ENCODE results near the gene BCKDHB.

Gene BCKDHB

GRCh38 chr6:80165819-80166218 is 59.3 kb downstream of the BCKDHB start:
- H3K27ac ChIP-seq, result peak overlapping the region; percentile 67; the same call in 1 of the 2 replicates
- H3K79me2 ChIP-seq (ENCODE audit: insufficient read depth, low read depth), result no peaks in the 10 kb centered on the region
- H4K20me1 ChIP-seq (ENCODE audit: insufficient read depth), result no peaks in the 10 kb centered on the region
- H3K9ac ChIP-seq, result peak overlapping the region; percentile 50; the same call in 1 of the 2 replicates
- H3K4me1 ChIP-seq (ENCODE audit: low read depth, poor library complexity, severe bottlenecking), result peaks cover 22% of the 10 kb centered on the region
- H3K27me3 ChIP-seq (ENCODE audit: insufficient read depth, low read depth), result no peaks in the 10 kb centered on the region
- H3K4me3 ChIP-seq (IDR thresholded peaks at IDR 0.05; ENCODE audit: insufficient read depth, low read depth, low read length), result no peak overlapping the region
- no peak for TF ChIP-seq CTCF (conservative IDR thresholded peaks at IDR 0.05; ENCODE audit: low read depth, low read length)
- no peak overlapping the region for H2AFZ ChIP-seq (ENCODE audit: low read depth)
- peak overlapping the region; percentile 76; the same call in 1 of the 2 replicates for H3K4me2 ChIP-seq
- no peaks in the 10 kb centered on the region for H3K36me3 ChIP-seq (ENCODE audit: insufficient read depth)

- H2AFZ ChIP-seq (ENCODE audit: low read depth), result no peak overlapping the region
- H3K79me2 ChIP-seq (ENCODE audit: insufficient read depth, low read depth), result no peaks in the 10 kb centered on the region
- H3K4me1 ChIP-seq (ENCODE audit: low read depth, poor library complexity, severe bottlenecking), result peaks cover 16% of the 10 kb centered on the region
- H3K4me2 ChIP-seq, result no peak overlapping the region
- no peak overlapping the region for H3K9ac ChIP-seq
- no peak overlapping the region for H3K4me3 ChIP-seq (IDR thresholded peaks at IDR 0.05; ENCODE audit: insufficient read depth, low read depth, low read length)
- no peak overlapping the region for H3K27ac ChIP-seq
- TF ChIP-seq CTCF (conservative IDR thresholded peaks at IDR 0.05; ENCODE audit: low read depth, low read length), result no peak
- H4K20me1 ChIP-seq (ENCODE audit: insufficient read depth), result no peaks in the 10 kb centered on the region
- no peaks in the 10 kb centered on the region for H3K27me3 ChIP-seq (ENCODE audit: insufficient read depth, low read depth)
- no peaks in the 10 kb centered on the region for H3K36me3 ChIP-seq (ENCODE audit: insufficient read depth)
These were observed 64.0 kb downstream of the BCKDHB start for GRCh38 chr6:80170433-80170832.

- Histone ChIP-seq H3K9ac (no peak overlapping the region), H4K20me1 (ENCODE audit: insufficient read depth) (no peaks in the 10 kb centered on the region), H2AFZ (ENCODE audit: low read depth) (no peak overlapping the region), H3K4me2 (no peak overlapping the region), H3K27me3 (ENCODE audit: insufficient read depth, low read depth) (no peaks in the 10 kb centered on the region), H3K27ac (no peak overlapping the region), H3K4me1 (ENCODE audit: low read depth, poor library complexity, severe bottlenecking) (peaks cover 7% of the 10 kb centered on the region), H3K79me2 (ENCODE audit: insufficient read depth, low read depth) (no peaks in the 10 kb centered on the region), H3K4me3 (IDR thresholded peaks at IDR 0.05; ENCODE audit: insufficient read depth, low read depth, low read length) (no peak overlapping the region), H3K36me3 (ENCODE audit: insufficient read depth) (no peaks in the 10 kb centered on the region)
- no peak for TF ChIP-seq CTCF (conservative IDR thresholded peaks at IDR 0.05; ENCODE audit: low read depth, low read length)
These were observed 66.9 kb downstream of the BCKDHB start for GRCh38 chr6:80173411-80173810.

- Histone ChIP-seq H3K36me3 (ENCODE audit: insufficient read depth) (no peaks in the 10 kb centered on the region), H4K20me1 (ENCODE audit: insufficient read depth) (no peaks in the 10 kb centered on the region), H3K4me3 (IDR thresholded peaks at IDR 0.05; ENCODE audit: insufficient read depth, low read depth, low read length) (no peak overlapping the region), H3K79me2 (ENCODE audit: insufficient read depth, low read depth) (no peaks in the 10 kb centered on the region), H2AFZ (ENCODE audit: low read depth) (no peak overlapping the region), H3K4me2 (no peak overlapping the region), H3K4me1 (ENCODE audit: low read depth, poor library complexity, severe bottlenecking) (peaks cover 12% of the 10 kb centered on the region), H3K27me3 (ENCODE audit: insufficient read depth, low read depth) (no peaks in the 10 kb centered on the region), H3K9ac (no peak overlapping the region), H3K27ac (no peak overlapping the region)
- no peak for TF ChIP-seq CTCF (conservative IDR thresholded peaks at IDR 0.05; ENCODE audit: low read depth, low read length)
These were observed 68.6 kb downstream of the BCKDHB start for GRCh38 chr6:80174900-80175572.
